Fibroblast of villous mesenchyme (primary cell): Measurements from ENCODE around the gene CTNNAL1. TPM values are rescaled to one million over a fixed set of nuclear protein-coding genes. Genes with fewer than 3 reads are reported as not detected.

Experiments used
- DNase-seq: peaks from one replicate; pipeline ENCODE4 v3.0.0-alpha.2; 2010; ENCODE audit warnings: low read depth
- H3K4me3 ChIP-seq: 2 replicates; pipeline ENCODE4 v1.5.1; 2011; ENCODE audit warnings: low read depth, mild to moderate bottlenecking, low read length
- CTCF ChIP-seq: IDR thresholded peaks from 2 replicates; pipeline ENCODE4 v1.5.1; 2012; ENCODE audit warnings: low read depth, mild to moderate bottlenecking, low read length; ENCODE audit not compliant: insufficient read depth
- total RNA-seq: library from RNA; depleted of rRNA; stranded (reverse); fragments of >200 nt; gene quantifications from 2 replicates; pipeline ENCODE4 v1.2.3, GENCODE V29; 2012

The CTNNAL1 gene
- total RNA-seq, 1 donor, result 155 TPM

GRCh38 chr9:109027176-109027575 is 13.9 kb upstream of the CTNNAL1 start:
- TF ChIP-seq CTCF, result no peak
- peak; percentile 60 for DNase-seq
- H3K4me3 ChIP-seq, result no peak overlapping the region

- TF ChIP-seq CTCF, result no peak
- no peak for DNase-seq
- no peak overlapping the region for H3K4me3 ChIP-seq
Observed at GRCh38 chr9:109026306-109026705, 13.0 kb upstream of the CTNNAL1 start.

- no peak overlapping the region for H3K4me3 ChIP-seq
- no peak for DNase-seq
- TF ChIP-seq CTCF, result no peak
Observed at GRCh38 chr9:109022873-109023272, 9.6 kb upstream of the CTNNAL1 start.

- H3K4me3 ChIP-seq, result no peak overlapping the region
- TF ChIP-seq CTCF, result no peak
- DNase-seq, result no peak
Observed at GRCh38 chr9:109020581-109021511, 7.5 kb upstream of the CTNNAL1 start.

GRCh38 chr9:109020113-109020512 is 6.8 kb upstream of the CTNNAL1 start:
- TF ChIP-seq CTCF, result no peak
- H3K4me3 ChIP-seq, result no peak overlapping the region
- no peak for DNase-seq

GRCh38 chr9:109019420-109019819 is 6.1 kb upstream of the CTNNAL1 start:
- H3K4me3 ChIP-seq, result no peak overlapping the region
- DNase-seq, result no peak
- TF ChIP-seq CTCF, result no peak
